Measurements from ENCODE around the gene SPRN. TPM values are rescaled to one million over a fixed set of nuclear protein-coding genes. Genes with fewer than 3 reads are reported as not detected.
"Not testable (repeated sequence)": the region's sequence is repeated elsewhere in the genome, so short reads cannot be mapped to it uniquely, and the experiment has no call there.

Gene SPRN
- polyA plus RNA-seq, 4 donors: 0.81 to 3.3 (median 0.99) TPM

- H3K9me3 ChIP-seq (ENCODE audit: control insufficient read depth in 2 of 2, insufficient read depth in 1 of 2, low read depth in 1 of 2, low read length in 1 of 2); H3K27ac ChIP-seq (ENCODE audit: low read depth in 1 of 3, low read length in 2 of 3); FAIRE-seq; H3K4me3 ChIP-seq (ENCODE audit: low read depth in 1 of 3, low read length in 3 of 3); H3K4me1 ChIP-seq (ENCODE audit: control insufficient read depth in 3 of 3, insufficient read depth in 2 of 3, low read depth in 1 of 3, low read length in 2 of 3); DNase-seq; H3K36me3 ChIP-seq (ENCODE audit: control insufficient read depth in 3 of 3, insufficient read depth in 2 of 3, low read depth in 1 of 3, low read length in 3 of 3); H3K27me3 ChIP-seq (ENCODE audit: control insufficient read depth in 3 of 3, insufficient read depth in 3 of 3, low read length in 3 of 3): not testable (repeated sequence)
- WGBS, 3 donors: 84% methylated on average over 19 of the region's 25 CpGs; no CpG with 5 or more reads in 2 of the 3 donors
Observed at GRCh38 chr10:133432789-133433188, 8.4 kb upstream of the SPRN start.

- H3K4me3 ChIP-seq (ENCODE audit: low read depth in 1 of 3, low read length in 3 of 3); H3K36me3 ChIP-seq (ENCODE audit: control insufficient read depth in 3 of 3, insufficient read depth in 2 of 3, low read depth in 1 of 3, low read length in 3 of 3); H3K27ac ChIP-seq (ENCODE audit: low read depth in 1 of 3, low read length in 2 of 3); DNase-seq; H3K9me3 ChIP-seq (ENCODE audit: control insufficient read depth in 2 of 2, insufficient read depth in 1 of 2, low read depth in 1 of 2, low read length in 1 of 2); FAIRE-seq; H3K27me3 ChIP-seq (ENCODE audit: control insufficient read depth in 3 of 3, insufficient read depth in 3 of 3, low read length in 3 of 3); H3K4me1 ChIP-seq (ENCODE audit: control insufficient read depth in 3 of 3, insufficient read depth in 2 of 3, low read depth in 1 of 3, low read length in 2 of 3): not testable (repeated sequence)
- 22 to 66% (median 60%) methylated on average over 5 to 7 of the region's 9 CpGs for WGBS, 3 donors
Observed at GRCh38 chr10:133431888-133432613, 7.6 kb upstream of the SPRN start.

- H3K9me3 ChIP-seq (ENCODE audit: control insufficient read depth in 2 of 2, insufficient read depth in 1 of 2, low read depth in 1 of 2, low read length in 1 of 2); H3K4me1 ChIP-seq (ENCODE audit: control insufficient read depth in 3 of 3, insufficient read depth in 2 of 3, low read depth in 1 of 3, low read length in 2 of 3); H3K27me3 ChIP-seq (ENCODE audit: control insufficient read depth in 3 of 3, insufficient read depth in 3 of 3, low read length in 3 of 3); H3K27ac ChIP-seq (ENCODE audit: low read depth in 1 of 3, low read length in 2 of 3); H3K4me3 ChIP-seq (ENCODE audit: low read depth in 1 of 3, low read length in 3 of 3); H3K36me3 ChIP-seq (ENCODE audit: control insufficient read depth in 3 of 3, insufficient read depth in 2 of 3, low read depth in 1 of 3, low read length in 3 of 3); FAIRE-seq; DNase-seq: not testable (repeated sequence)
- 85 to 86% (median 85%) methylated on average over 4 of the region's 4 CpGs for WGBS, 3 donors
Observed at GRCh38 chr10:133429571-133429970, 5.1 kb upstream of the SPRN start.

GRCh38 chr10:133424102-133424501 lies 323 bp downstream of the SPRN start:
- peaks cover 5 to 26% (median 7%) of the 10 kb centered on the region in 3 donors for H3K36me3 ChIP-seq (ENCODE audit: control insufficient read depth in 3 of 3, insufficient read depth in 2 of 3, low read depth in 1 of 3, low read length in 3 of 3)
- not testable (repeated sequence) for H3K27me3 ChIP-seq (ENCODE audit: control insufficient read depth in 3 of 3, insufficient read depth in 3 of 3, low read length in 3 of 3); H3K27ac ChIP-seq (ENCODE audit: low read depth in 1 of 3, low read length in 2 of 3); FAIRE-seq; H3K9me3 ChIP-seq (ENCODE audit: control insufficient read depth in 2 of 2, insufficient read depth in 1 of 2, low read depth in 1 of 2, low read length in 1 of 2); H3K4me1 ChIP-seq (ENCODE audit: control insufficient read depth in 3 of 3, insufficient read depth in 2 of 3, low read depth in 1 of 3, low read length in 2 of 3); DNase-seq; H3K4me3 ChIP-seq (ENCODE audit: low read depth in 1 of 3, low read length in 3 of 3)
- 25% methylated on average over 17 of the region's 46 CpGs; no CpG with 5 or more reads in 2 of the 3 donors for WGBS, 3 donors

- H3K27ac ChIP-seq (ENCODE audit: low read depth in 1 of 3, low read length in 2 of 3): no peak overlapping the region
- H3K36me3 ChIP-seq (ENCODE audit: control insufficient read depth in 3 of 3, insufficient read depth in 2 of 3, low read depth in 1 of 3, low read length in 3 of 3): peaks cover 5 to 36% (median 7%) of the 10 kb centered on the region in 3 donors
- peaks cover 0 to 7% (median 4%) of the 10 kb centered on the region in 3 donors for H3K27me3 ChIP-seq (ENCODE audit: control insufficient read depth in 3 of 3, insufficient read depth in 3 of 3, low read length in 3 of 3)
- peaks cover 0 to 1% of the 10 kb centered on the region in 2 donors for H3K9me3 ChIP-seq (ENCODE audit: control insufficient read depth in 2 of 2, insufficient read depth in 1 of 2, low read depth in 1 of 2, low read length in 1 of 2)
- DNase-seq (no peak), FAIRE-seq (no peak)
- WGBS, 3 donors: 13 to 15% (median 15%) methylated on average over 45 to 88 of the region's 88 CpGs
- no peaks in the 10 kb centered on the region for H3K4me1 ChIP-seq (ENCODE audit: control insufficient read depth in 3 of 3, insufficient read depth in 2 of 3, low read depth in 1 of 3, low read length in 2 of 3)
- peak overlapping the region in 1 of 3 donors; percentile 39 for H3K4me3 ChIP-seq (ENCODE audit: low read depth in 1 of 3, low read length in 3 of 3)
Observed at GRCh38 chr10:133422807-133423771, 1.3 kb downstream of the SPRN start.

- FAIRE-seq (no peak), DNase-seq (no peak)
- 81 to 87% (median 83%) methylated on average over 16 of the region's 16 CpGs for WGBS, 3 donors
- Histone ChIP-seq H3K36me3 (ENCODE audit: control insufficient read depth in 3 of 3, insufficient read depth in 2 of 3, low read depth in 1 of 3, low read length in 3 of 3) (peaks cover 5 to 39% (median 7%) of the 10 kb centered on the region in 3 donors), H3K9me3 (ENCODE audit: control insufficient read depth in 2 of 2, insufficient read depth in 1 of 2, low read depth in 1 of 2, low read length in 1 of 2) (no peaks in the 10 kb centered on the region), H3K27ac (ENCODE audit: low read depth in 1 of 3, low read length in 2 of 3) (no peak overlapping the region), H3K4me1 (ENCODE audit: control insufficient read depth in 3 of 3, insufficient read depth in 2 of 3, low read depth in 1 of 3, low read length in 2 of 3) (no peaks in the 10 kb centered on the region), H3K4me3 (ENCODE audit: low read depth in 1 of 3, low read length in 3 of 3) (no peak overlapping the region), H3K27me3 (ENCODE audit: control insufficient read depth in 3 of 3, insufficient read depth in 3 of 3, low read length in 3 of 3) (peaks cover 0 to 7% (median 4%) of the 10 kb centered on the region in 3 donors)
Observed at GRCh38 chr10:133422223-133422806, 2.1 kb downstream of the SPRN start.

- 81 to 88% (median 84%) methylated on average over 12 to 16 of the region's 17 CpGs for WGBS, 3 donors
- H3K36me3 ChIP-seq (ENCODE audit: control insufficient read depth in 3 of 3, insufficient read depth in 2 of 3, low read depth in 1 of 3, low read length in 3 of 3): peaks cover 5 to 39% (median 7%) of the 10 kb centered on the region in 3 donors
- no peak overlapping the region for H3K4me3 ChIP-seq (ENCODE audit: low read depth in 1 of 3, low read length in 3 of 3)
- FAIRE-seq (no peak), DNase-seq (no peak)
- no peaks in the 10 kb centered on the region for H3K4me1 ChIP-seq (ENCODE audit: control insufficient read depth in 3 of 3, insufficient read depth in 2 of 3, low read depth in 1 of 3, low read length in 2 of 3)
- H3K27me3 ChIP-seq (ENCODE audit: control insufficient read depth in 3 of 3, insufficient read depth in 3 of 3, low read length in 3 of 3): peaks cover 0 to 7% (median 4%) of the 10 kb centered on the region in 3 donors
- no peak overlapping the region for H3K27ac ChIP-seq (ENCODE audit: low read depth in 1 of 3, low read length in 2 of 3)
- H3K9me3 ChIP-seq (ENCODE audit: control insufficient read depth in 2 of 2, insufficient read depth in 1 of 2, low read depth in 1 of 2, low read length in 1 of 2): no peaks in the 10 kb centered on the region
Observed at GRCh38 chr10:133421336-133422222, 2.8 kb downstream of the SPRN start.
